Mesothelial cell of epicardium (in vitro differentiated cells): Measurements from ENCODE around the gene SMOC2. TPM values are rescaled to one million over a fixed set of nuclear protein-coding genes. Genes with fewer than 3 reads are reported as not detected.

Experiments used
- DNase-seq, 2 experiments: peaks; one replicate each; pipeline ENCODE4 v3.0.0; 2021; ENCODE audit warnings: low spot score in 2 of 2; ENCODE audit not compliant: unreplicated experiment in 2 of 2
- H3K27ac Mint-ChIP-seq: 2 replicates; pipeline ENCODE4 v1.8.0; 2021; ENCODE audit warnings: mixed read lengths
- H3K27me3 Mint-ChIP-seq: 2 replicates; pipeline ENCODE4 v1.8.0; 2021; ENCODE audit warnings: low read depth, mixed read lengths
- H3K36me3 Mint-ChIP-seq: 2 replicates; pipeline ENCODE4 v1.8.0; 2021; ENCODE audit warnings: mixed read lengths
- H3K4me1 Mint-ChIP-seq: 2 replicates; pipeline ENCODE4 v1.8.0; 2021; ENCODE audit warnings: mixed read lengths
- H3K4me3 Mint-ChIP-seq: 2 replicates; pipeline ENCODE4 v1.8.0; 2021; ENCODE audit warnings: mild to moderate bottlenecking, moderate library complexity, mixed read lengths
- H3K9me3 Mint-ChIP-seq: 2 replicates; pipeline ENCODE4 v1.8.0; 2021; ENCODE audit warnings: mixed read lengths
- total RNA-seq: library from RNA; stranded (reverse); gene quantifications from 3 replicates; pipeline ENCODE4 v1.2.1, GENCODE V29; 2021
- TF ChIP-seq, protein P1 (sequence below): fragments of 200-600 bp; sonication (generic); IDR thresholded peaks from one replicate; pipeline ENCODE4 v1.5.0; 2021; ENCODE audit warnings: antibody characterized with exemption; ENCODE audit not compliant: unreplicated experiment

SMOC2 gene
- total RNA-seq, 1 donor from 2014 or later: 4.4 TPM

DNA sequence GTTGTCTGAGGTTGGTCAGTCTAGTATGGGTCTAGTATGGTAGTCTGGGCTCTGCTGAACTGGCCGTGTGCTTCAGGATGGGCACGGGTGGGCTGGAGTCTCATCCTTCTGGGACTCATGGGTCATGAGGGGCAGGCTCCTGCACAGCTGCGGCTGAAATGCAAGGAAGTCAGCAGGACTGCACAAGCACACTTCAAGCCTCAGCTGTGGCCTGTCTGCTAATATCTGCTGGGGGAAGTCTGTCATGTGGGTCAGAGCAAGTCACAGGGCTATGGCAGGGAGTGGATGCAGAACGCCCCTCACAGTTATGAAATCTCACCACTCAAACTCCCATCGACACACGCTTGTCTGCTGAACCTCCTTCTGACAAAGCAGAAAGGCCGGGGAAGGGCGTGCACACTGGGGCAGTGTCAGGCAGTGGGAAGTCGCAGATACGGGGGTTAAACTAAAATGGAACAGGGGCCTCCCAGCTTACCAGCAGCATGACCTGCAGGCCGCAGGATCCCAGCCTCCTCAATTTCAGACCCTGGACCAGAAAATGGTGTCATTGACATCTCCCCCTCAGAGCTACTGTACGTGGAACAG, 229.5 kb downstream of the SMOC2 start:
- no peak overlapping the region for H3K27ac Mint-ChIP-seq
- peaks cover 21% of the 10 kb centered on the region for H3K4me1 Mint-ChIP-seq
- no peaks in the 10 kb centered on the region for H3K36me3 Mint-ChIP-seq
- H3K4me3 Mint-ChIP-seq: no peak overlapping the region
- DNase-seq: no peak
- TF ChIP-seq, protein P1, sequence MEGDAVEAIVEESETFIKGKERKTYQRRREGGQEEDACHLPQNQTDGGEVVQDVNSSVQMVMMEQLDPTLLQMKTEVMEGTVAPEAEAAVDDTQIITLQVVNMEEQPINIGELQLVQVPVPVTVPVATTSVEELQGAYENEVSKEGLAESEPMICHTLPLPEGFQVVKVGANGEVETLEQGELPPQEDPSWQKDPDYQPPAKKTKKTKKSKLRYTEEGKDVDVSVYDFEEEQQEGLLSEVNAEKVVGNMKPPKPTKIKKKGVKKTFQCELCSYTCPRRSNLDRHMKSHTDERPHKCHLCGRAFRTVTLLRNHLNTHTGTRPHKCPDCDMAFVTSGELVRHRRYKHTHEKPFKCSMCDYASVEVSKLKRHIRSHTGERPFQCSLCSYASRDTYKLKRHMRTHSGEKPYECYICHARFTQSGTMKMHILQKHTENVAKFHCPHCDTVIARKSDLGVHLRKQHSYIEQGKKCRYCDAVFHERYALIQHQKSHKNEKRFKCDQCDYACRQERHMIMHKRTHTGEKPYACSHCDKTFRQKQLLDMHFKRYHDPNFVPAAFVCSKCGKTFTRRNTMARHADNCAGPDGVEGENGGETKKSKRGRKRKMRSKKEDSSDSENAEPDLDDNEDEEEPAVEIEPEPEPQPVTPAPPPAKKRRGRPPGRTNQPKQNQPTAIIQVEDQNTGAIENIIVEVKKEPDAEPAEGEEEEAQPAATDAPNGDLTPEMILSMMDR: no peak
- no peaks in the 10 kb centered on the region for H3K9me3 Mint-ChIP-seq
- no peaks in the 10 kb centered on the region for H3K27me3 Mint-ChIP-seq

DNA sequence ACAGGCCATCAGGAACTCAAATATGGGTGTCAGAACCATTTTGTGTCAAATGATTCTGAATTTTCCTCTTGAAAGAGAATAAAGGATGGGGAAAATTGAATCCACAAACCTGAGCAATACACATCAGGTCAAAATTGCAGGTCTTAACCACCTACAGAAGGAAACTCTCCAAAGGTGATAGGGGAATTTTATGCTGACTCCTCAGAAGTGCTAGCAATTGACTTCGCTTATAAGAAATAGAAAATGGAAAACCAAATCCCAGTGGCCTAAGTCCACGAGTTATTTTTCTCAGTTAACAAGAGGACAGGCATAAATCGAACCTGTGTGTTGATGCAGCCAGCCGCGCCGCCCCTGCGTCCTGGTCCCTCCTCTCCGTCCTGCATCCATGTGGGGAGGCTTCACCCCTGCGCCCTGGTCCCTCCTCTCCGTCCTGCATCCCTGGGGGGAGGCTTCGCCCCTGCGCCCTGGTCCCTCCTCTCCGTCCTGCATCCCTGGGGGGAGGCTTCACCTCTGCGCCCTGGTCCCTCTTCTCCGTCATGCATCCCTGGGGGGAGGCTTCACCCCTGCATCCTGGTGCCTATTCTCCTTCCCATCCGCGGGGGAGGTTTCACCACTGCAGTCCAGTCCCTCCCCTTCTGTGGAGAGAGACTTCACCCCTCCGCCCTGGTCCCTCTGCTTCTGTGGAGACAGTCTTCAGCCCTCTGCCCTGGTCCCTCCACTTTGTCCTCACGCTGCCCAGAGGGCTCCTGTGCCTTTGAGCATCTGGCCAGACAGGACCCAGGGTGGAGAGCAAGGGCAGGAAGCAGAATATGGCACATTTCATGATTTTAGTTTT, 230.3 kb downstream of the SMOC2 start:
- Mint-ChIP-seq H3K36me3 (no peaks in the 10 kb centered on the region), H3K4me3 (no peak overlapping the region), H3K4me1 (peaks cover 19% of the 10 kb centered on the region), H3K9me3 (no peaks in the 10 kb centered on the region), H3K27ac (no peak overlapping the region), H3K27me3 (no peaks in the 10 kb centered on the region)
- TF ChIP-seq, protein P1: no peak
- DNase-seq: no peak

GRCh38 chr6:168671863-168672546, 231.0 kb downstream of the SMOC2 start:
- Mint-ChIP-seq H3K4me3 (no peak overlapping the region), H3K9me3 (no peaks in the 10 kb centered on the region), H3K4me1 (peaks cover 14% of the 10 kb centered on the region), H3K27me3 (no peaks in the 10 kb centered on the region), H3K27ac (no peak overlapping the region), H3K36me3 (no peaks in the 10 kb centered on the region)
- no peak for DNase-seq
- TF ChIP-seq, protein P1: no peak

DNA sequence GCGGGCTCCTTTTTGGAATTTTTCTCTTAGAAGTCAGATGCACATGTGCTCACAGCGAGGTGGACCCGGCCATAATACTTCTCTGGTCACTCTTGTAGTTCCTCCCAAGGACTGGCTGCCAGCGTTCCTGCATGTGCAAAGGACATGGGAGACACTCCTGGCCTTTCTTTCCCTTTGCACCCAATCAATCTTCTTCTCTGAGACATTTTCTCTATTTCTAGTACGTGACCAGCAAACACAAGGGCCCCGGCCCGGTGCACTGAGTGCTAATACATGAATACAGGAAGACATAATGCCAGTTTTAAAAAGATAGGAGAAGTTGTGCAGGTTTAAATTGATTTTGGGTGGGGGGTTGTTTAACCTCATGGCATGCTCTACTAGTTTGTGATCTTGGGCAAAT, 233.6 kb downstream of the SMOC2 start:
- Mint-ChIP-seq H3K36me3 (peaks cover 3% of the 10 kb centered on the region), H3K9me3 (peaks cover 2% of the 10 kb centered on the region), H3K4me1 (peaks cover 19% of the 10 kb centered on the region), H3K4me3 (no peak overlapping the region), H3K27me3 (no peaks in the 10 kb centered on the region), H3K27ac (no peak overlapping the region)
- TF ChIP-seq, protein P1: no peak
- DNase-seq: no peak

DNA sequence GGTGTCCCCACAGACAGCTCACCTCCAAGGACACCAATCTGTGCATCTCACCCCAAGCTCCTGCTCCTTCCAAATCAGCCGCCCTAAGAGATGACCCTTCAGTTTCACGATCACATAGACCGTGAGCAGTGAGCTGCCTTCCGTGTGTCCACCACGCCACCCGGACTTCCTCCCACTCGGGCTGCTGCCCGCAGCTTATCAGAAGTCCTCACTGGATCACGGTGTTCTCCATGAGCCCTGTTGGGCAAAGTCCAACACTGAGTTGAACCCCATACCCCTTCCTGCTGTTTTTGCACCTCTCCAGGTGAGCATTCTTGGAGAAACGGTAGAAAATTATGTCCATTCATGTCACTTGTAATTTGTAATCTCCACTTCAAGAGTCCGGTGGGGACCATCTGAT, 234.4 kb downstream of the SMOC2 start:
- no peak for DNase-seq

More for the DNA sequence above, 234.4 kb downstream of the SMOC2 start:
- TF ChIP-seq, protein P1: no peak
- Mint-ChIP-seq H3K27me3 (no peaks in the 10 kb centered on the region), H3K27ac (no peak overlapping the region), H3K4me1 (peaks cover 19% of the 10 kb centered on the region), H3K9me3 (peaks cover 9% of the 10 kb centered on the region), H3K36me3 (peaks cover 3% of the 10 kb centered on the region), H3K4me3 (no peak overlapping the region)
